ENCODE measurements around the gene TPPP2. TPM values are rescaled to one million over a fixed set of nuclear protein-coding genes. Genes with fewer than 3 reads are reported as not detected.

The TPPP2 gene
- polyA plus RNA-seq, 1 of the 3 experiments (the other 2 are of a cell fraction): not detected

DNA sequence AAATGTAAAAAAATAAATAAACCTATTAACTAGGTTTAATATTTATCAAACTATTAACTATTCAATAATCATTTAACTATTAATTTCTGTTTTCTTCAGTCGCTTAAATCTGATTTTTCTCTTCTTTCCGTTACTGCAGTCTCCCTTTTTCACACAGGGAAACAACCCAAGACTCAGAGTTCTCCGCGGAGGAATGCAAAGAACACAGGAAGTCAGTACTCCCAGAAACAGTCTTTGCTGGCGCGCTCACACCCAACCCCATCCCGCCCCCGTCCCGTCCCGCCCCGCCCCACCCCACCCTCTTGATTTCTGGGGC is 40.6 kb upstream of the TPPP2 start:
- Histone ChIP-seq H3K4me3 (ENCODE audit: low read depth in 2 of 2, low read length in 1 of 2) (peak overlapping the region in 1 of 2 experiments; percentile 95; a peak in 2 of 4 replicates), H3K9me3 (no peaks in the 10 kb centered on the region), H3K27me3 (ENCODE audit: insufficient read depth) (no peaks in the 10 kb centered on the region), H3K27ac (ENCODE audit: low read depth in 2 of 2, low read length in 1 of 2) (peak overlapping the region; percentile 59 to 84), H3K36me3 (replicated peaks in 1 of 2; ENCODE audit: control insufficient read depth in 1 of 2, insufficient read depth in 2 of 2, low read length in 1 of 2) (peaks cover 22 to 36% of the 10 kb centered on the region in 2 experiments), H2AFZ (ENCODE audit: low read depth) (peak overlapping the region; percentile 91), H3K4me2 (peak overlapping the region; percentile 39), H3F3A (replicated peaks; ENCODE audit: insufficient read depth) (peaks cover 13% of the 10 kb centered on the region), H3K4me1 (ENCODE audit: control insufficient read depth in 1 of 2, insufficient read depth in 2 of 2, low read depth in 1 of 2, low read length in 1 of 2) (peaks cover 10 to 29% of the 10 kb centered on the region in 2 experiments), H3K9ac (no peak overlapping the region; the same call in 1 of the 2 replicates), H3K79me2 (ENCODE audit: insufficient read depth) (peaks cover 30% of the 10 kb centered on the region), H3K9me2 (no peaks in the 10 kb centered on the region), H4K20me1 (ENCODE audit: insufficient read depth) (0 out of 2 replicates have a peak, but pooled peaks cover 6% of the 10 kb centered on the region)
- TF ChIP-seq NRF1 (IDR thresholded peaks at IDR 0.05; ENCODE audit: low read depth, low read length) (no peak), MEF2A (IDR thresholded peaks at IDR 0.05; ENCODE audit: borderline replicate concordance, low read depth) (no peak), CHD2 (IDR thresholded peaks at IDR 0.05; ENCODE audit: low read length, partially characterized antibody) (no peak), EP300 (IDR thresholded peaks at IDR 0.05; ENCODE audit: borderline replicate concordance in 1 of 2, low read depth in 1 of 2, low read length in 1 of 2) (no peak), POLR2AphosphoS5 (IDR thresholded peaks at IDR 0.05; ENCODE audit: low read depth, low read length) (peak; percentile 66; the same call in 1 of the 2 replicates), GABPA (IDR thresholded peaks at IDR 0.05; ENCODE audit: low read depth) (no peak), RFX5 (IDR thresholded peaks at IDR 0.05; ENCODE audit: low read length) (no peak), MXI1 (IDR thresholded peaks at IDR 0.05; ENCODE audit: low read depth, low read length) (no peak), TCF12 (IDR thresholded peaks at IDR 0.05) (no peak), TAF1 (IDR thresholded peaks at IDR 0.05; ENCODE audit: borderline replicate concordance, low read depth, low read length) (peak; percentile 63), GATA2 (CRISPR knock-in tag; IDR thresholded peaks at IDR 0.05) (no peak)
- TF ChIP-seq, protein P1, sequence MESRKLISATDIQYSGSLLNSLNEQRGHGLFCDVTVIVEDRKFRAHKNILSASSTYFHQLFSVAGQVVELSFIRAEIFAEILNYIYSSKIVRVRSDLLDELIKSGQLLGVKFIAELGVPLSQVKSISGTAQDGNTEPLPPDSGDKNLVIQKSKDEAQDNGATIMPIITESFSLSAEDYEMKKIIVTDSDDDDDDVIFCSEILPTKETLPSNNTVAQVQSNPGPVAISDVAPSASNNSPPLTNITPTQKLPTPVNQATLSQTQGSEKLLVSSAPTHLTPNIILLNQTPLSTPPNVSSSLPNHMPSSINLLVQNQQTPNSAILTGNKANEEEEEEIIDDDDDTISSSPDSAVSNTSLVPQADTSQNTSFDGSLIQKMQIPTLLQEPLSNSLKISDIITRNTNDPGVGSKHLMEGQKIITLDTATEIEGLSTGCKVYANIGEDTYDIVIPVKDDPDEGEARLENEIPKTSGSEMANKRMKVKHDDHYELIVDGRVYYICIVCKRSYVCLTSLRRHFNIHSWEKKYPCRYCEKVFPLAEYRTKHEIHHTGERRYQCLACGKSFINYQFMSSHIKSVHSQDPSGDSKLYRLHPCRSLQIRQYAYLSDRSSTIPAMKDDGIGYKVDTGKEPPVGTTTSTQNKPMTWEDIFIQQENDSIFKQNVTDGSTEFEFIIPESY (IDR thresholded peaks at IDR 0.05; ENCODE audit: borderline replicate concordance, low read depth): no peak
- WGBS (ENCODE audit: low lambda C conversion rate): under 1% methylated on average over 11 of the region's 11 CpGs
- DNase-seq: no peak
- CTCF ChIA-PET: interaction anchor here (1.1 to 2.8 kb wide), 4 partner anchors 18 to 115 kb away, joined by 3 to 22 read pairs (median 6); no protein-coding TSS in a partner anchor
- POLR2A ChIA-PET: no interaction called here

- Histone ChIP-seq H3F3A (replicated peaks; ENCODE audit: insufficient read depth) (peaks cover 13% of the 10 kb centered on the region), H3K9me3 (no peaks in the 10 kb centered on the region), H3K9me2 (no peaks in the 10 kb centered on the region), H3K4me2 (peak within 1 kb of the TSS; percentile 94), H3K79me2 (ENCODE audit: insufficient read depth) (peaks cover 30% of the 10 kb centered on the region), H3K4me1 (ENCODE audit: control insufficient read depth in 1 of 2, insufficient read depth in 2 of 2, low read depth in 1 of 2, low read length in 1 of 2) (peaks cover 10 to 29% of the 10 kb centered on the region in 2 experiments), H3K27ac (ENCODE audit: low read depth in 2 of 2, low read length in 1 of 2) (peak within 1 kb of the TSS; percentile 59 to 84), H3K36me3 (replicated peaks in 1 of 2; ENCODE audit: control insufficient read depth in 1 of 2, insufficient read depth in 2 of 2, low read length in 1 of 2) (peaks cover 28 to 41% of the 10 kb centered on the region in 2 experiments), H4K20me1 (ENCODE audit: insufficient read depth) (0 out of 2 replicates have a peak, but pooled peaks cover 6% of the 10 kb centered on the region), H3K4me3 (ENCODE audit: low read depth in 2 of 2, low read length in 1 of 2) (peak within 1 kb of the TSS; percentile 95 to 100), H2AFZ (ENCODE audit: low read depth) (peak within 1 kb of the TSS; percentile 91), H3K27me3 (ENCODE audit: insufficient read depth) (no peaks in the 10 kb centered on the region), H3K9ac (peak within 1 kb of the TSS; percentile 77)
- POLR2A ChIA-PET: no interaction called here
- peak; percentile 85 for DNase-seq
- CTCF ChIA-PET: interaction anchor here (1.1 to 2.0 kb wide), 4 partner anchors 19 to 114 kb away, joined by 3 to 8 read pairs (median 6); partner anchors contain the start of gene TMEM253
- 3% methylated on average over 31 of the region's 42 CpGs for WGBS (ENCODE audit: low lambda C conversion rate)
- TF ChIP-seq JUND (IDR thresholded peaks at IDR 0.05) (no peak), FOSL2 (IDR thresholded peaks at IDR 0.05; ENCODE audit: borderline replicate concordance, low read depth) (no peak), GABPA (IDR thresholded peaks at IDR 0.05; ENCODE audit: low read depth) (peak; percentile 98), FOXM1 (IDR thresholded peaks at IDR 0.05; ENCODE audit: low read depth) (no peak), CHD2 (IDR thresholded peaks at IDR 0.05; ENCODE audit: low read length, partially characterized antibody) (peak; percentile 95), NFIC (IDR thresholded peaks at IDR 0.05; ENCODE audit: borderline replicate concordance) (no peak), SMC3 (IDR thresholded peaks at IDR 0.05; ENCODE audit: low read depth, low read length) (no peak), RFX5 (IDR thresholded peaks at IDR 0.05; ENCODE audit: low read length) (peak; percentile 61; the same call in 1 of the 2 replicates), PBX3 (IDR thresholded peaks at IDR 0.05) (0 out of 2 replicates have a peak, but pooled peaks have one; percentile 32), MEF2A (IDR thresholded peaks at IDR 0.05; ENCODE audit: borderline replicate concordance, low read depth) (no peak), EP300 (IDR thresholded peaks at IDR 0.05; ENCODE audit: borderline replicate concordance in 1 of 2, low read depth in 1 of 2, low read length in 1 of 2) (no peak)
- TF ChIP-seq, protein P1 (IDR thresholded peaks at IDR 0.05; ENCODE audit: borderline replicate concordance, low read depth): peak; percentile 38; the same call in 1 of the 2 replicates
- TF ChIP-seq, protein P2, sequence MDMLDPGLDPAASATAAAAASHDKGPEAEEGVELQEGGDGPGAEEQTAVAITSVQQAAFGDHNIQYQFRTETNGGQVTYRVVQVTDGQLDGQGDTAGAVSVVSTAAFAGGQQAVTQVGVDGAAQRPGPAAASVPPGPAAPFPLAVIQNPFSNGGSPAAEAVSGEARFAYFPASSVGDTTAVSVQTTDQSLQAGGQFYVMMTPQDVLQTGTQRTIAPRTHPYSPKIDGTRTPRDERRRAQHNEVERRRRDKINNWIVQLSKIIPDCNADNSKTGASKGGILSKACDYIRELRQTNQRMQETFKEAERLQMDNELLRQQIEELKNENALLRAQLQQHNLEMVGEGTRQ (IDR thresholded peaks at IDR 0.05; ENCODE audit: borderline replicate concordance, low read depth, low read length): no peak
Measured at GRCh38 chr14:20989787-20990600, 40.0 kb upstream of the TPPP2 start, which contains the start of gene METTL17. Gene METTL17, plus strand, starts transcription at chr14:20989980. Its CDS starts 23 bp downstream, at chr14:20990003.
